Measurements from ENCODE around the gene MICAL2. TPM values are rescaled to one million over a fixed set of nuclear protein-coding genes. Genes with fewer than 3 reads are reported as not detected.

The MICAL2 gene
- total and polyA plus RNA-seq, 2 of the 13 experiments (the other 11 are each of a cell fraction or from before 2014, with no cell fraction given), result 0.78 to 1.1 TPM

DNA sequence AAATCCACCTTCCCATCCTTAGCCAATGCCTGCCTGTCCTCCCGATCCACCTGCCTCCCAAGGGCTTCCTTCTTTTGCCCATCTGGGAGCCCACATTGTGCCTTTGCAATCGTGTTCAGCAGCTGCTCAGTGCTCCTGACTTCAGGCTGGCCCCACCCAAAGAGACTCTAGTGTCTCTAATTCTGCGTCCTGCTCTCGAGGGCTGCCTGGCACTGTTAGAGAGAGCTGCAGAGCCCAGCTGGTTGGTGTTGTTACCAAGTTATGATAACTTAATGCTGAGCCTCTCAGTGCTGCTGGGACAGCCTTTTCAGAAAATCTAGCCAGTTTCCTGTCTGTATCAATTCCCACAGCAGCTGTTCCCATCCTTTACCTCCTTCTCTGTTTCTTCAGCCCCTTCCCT is 69.1 kb downstream of the MICAL2 start:
- no TSS peak for BruUV-seq (replicated peaks)
- no peaks in the 10 kb centered on the region for H3K27me3 ChIP-seq (ENCODE audit: control insufficient read depth in 1 of 2, insufficient read depth in 2 of 2, low read length in 2 of 2)
- no peak overlapping the region for H2AFZ ChIP-seq (ENCODE audit: low read length)
- FAIRE-seq (no peak), ATAC-seq (no peak), DNase-seq (ENCODE audit: low spot score) (no peak)
- H3K79me2 ChIP-seq (ENCODE audit: insufficient read depth, low read length), result no peaks in the 10 kb centered on the region
- intact Hi-C loops (cut with micrococcal nuclease; ENCODE audit: unreplicated experiment) (no loop called here), in situ Hi-C loops (cut with HindIII; ENCODE audit: extremely low pct_ligation_motif_present, low pct_unique_long_range_greater_than_20kb) (no loop called here)
- WGBS (ENCODE audit: low lambda C conversion rate), result 40% methylated on average over 4 of the region's 4 CpGs
- no peak for TF ChIP-seq FOXA3 (CRISPR knock-in tag; IDR thresholded peaks at IDR 0.05)
- TF ChIP-seq CCAR2 (optimal IDR thresholded peaks at IDR 0.05; ENCODE audit: low read depth, low read length), result no peak
- TF ChIP-seq PAX8 (CRISPR knock-in tag; IDR thresholded peaks at IDR 0.05; ENCODE audit: borderline replicate concordance), result no peak
- no peak for TF ChIP-seq THAP11 (CRISPR knock-in tag; IDR thresholded peaks at IDR 0.05)
- TF ChIP-seq MBD4 (IDR thresholded peaks at IDR 0.05; ENCODE audit: borderline replicate concordance, low read length), result no peak
- POLR2A ChIA-PET, result no interaction called here
- no peak overlapping the region for H3K4me3 ChIP-seq (replicated peaks in 1 of 3; ENCODE audit: insufficient read depth in 1 of 3, low read depth in 2 of 3, low read length in 3 of 3)
- 0 out of 2 replicates have a peak, but pooled peaks cover 7% of the 10 kb centered on the region for H3K4me1 ChIP-seq (ENCODE audit: insufficient read depth, low read length)
- no peak overlapping the region for H3K27ac ChIP-seq (ENCODE audit: extremely low read length, insufficient read depth, low read length)
- H3K4me2 ChIP-seq (ENCODE audit: low read depth, low read length), result no peak overlapping the region
- H4K20me1 ChIP-seq (ENCODE audit: insufficient read depth, low read length), result no peaks in the 10 kb centered on the region
- no peaks in the 10 kb centered on the region for H3K36me3 ChIP-seq (replicated peaks in 1 of 2; ENCODE audit: control insufficient read depth in 1 of 2, insufficient read depth in 2 of 2, low read length in 2 of 2)
- no peak overlapping the region for H3K9ac ChIP-seq (ENCODE audit: insufficient read depth, low read depth, low read length)
- CTCF ChIA-PET (ENCODE audit: low intra/inter-chr PET ratio, low total read pairs), result no interaction called here
- no peaks in the 10 kb centered on the region for H3K9me3 ChIP-seq (ENCODE audit: low read length)

DNA sequence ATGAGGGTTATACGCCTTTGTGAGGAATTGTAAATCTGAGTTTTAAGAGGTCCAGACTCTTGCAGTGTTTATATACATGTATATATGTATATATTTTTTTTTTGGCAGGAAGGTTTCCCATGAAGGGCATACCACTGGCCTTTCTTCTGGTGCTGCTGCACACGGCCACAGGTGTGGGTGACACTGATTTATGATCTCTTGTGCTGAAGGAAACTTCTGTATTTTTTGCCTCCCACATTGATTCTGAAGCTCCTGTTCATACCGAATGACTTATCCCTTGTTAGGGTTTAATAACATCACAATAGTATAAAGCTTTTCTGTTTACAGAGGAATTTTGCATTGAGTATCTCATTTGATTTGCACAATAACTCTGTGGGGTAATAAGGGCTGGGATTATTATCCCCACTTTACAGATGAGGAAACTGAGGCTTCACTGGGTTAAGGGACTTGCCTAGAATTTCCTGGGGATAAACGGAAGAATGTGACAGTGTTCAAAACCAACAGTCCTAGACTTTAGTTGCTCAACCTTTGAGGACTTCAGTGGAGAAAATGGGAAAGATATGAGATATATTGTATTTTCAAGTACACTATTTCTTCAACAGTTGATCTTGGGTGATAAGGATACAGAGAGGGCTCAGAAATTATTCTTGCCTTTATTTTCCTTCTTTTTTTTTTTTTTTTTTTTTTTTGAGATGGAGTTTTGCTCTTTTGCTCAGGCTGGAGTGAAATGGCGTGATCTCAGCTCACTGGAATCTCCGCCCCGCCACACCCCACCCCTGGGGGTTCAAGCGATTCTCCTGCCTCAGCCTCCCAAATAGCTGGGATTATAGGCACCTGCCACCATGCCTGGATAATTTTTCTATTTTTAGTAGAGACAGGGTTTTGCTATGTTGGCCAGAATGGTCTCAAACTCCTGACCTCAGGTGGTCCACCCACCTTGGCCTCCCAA is 70.1 kb downstream of the MICAL2 start:
- TF ChIP-seq ZNF549 (CRISPR knock-in tag; IDR thresholded peaks at IDR 0.05) (no peak), ZNF629 (CRISPR knock-in tag; conservative IDR thresholded peaks at IDR 0.05) (0 out of 2 replicates have a peak, but pooled peaks have one; percentile 12)
- Histone ChIP-seq H2AFZ (ENCODE audit: low read length) (no peak overlapping the region), H3K27me3 (ENCODE audit: control insufficient read depth in 1 of 2, insufficient read depth in 2 of 2, low read length in 2 of 2) (no peaks in the 10 kb centered on the region), H3K4me3 (replicated peaks in 1 of 3; ENCODE audit: insufficient read depth in 1 of 3, low read depth in 2 of 3, low read length in 3 of 3) (no peak overlapping the region), H3K36me3 (replicated peaks in 1 of 2; ENCODE audit: control insufficient read depth in 1 of 2, insufficient read depth in 2 of 2, low read length in 2 of 2) (no peaks in the 10 kb centered on the region), H3K79me2 (ENCODE audit: insufficient read depth, low read length) (no peaks in the 10 kb centered on the region), H3K27ac (ENCODE audit: extremely low read length, insufficient read depth, low read length) (no peak overlapping the region), H4K20me1 (ENCODE audit: insufficient read depth, low read length) (no peaks in the 10 kb centered on the region), H3K9ac (ENCODE audit: insufficient read depth, low read depth, low read length) (no peak overlapping the region), H3K4me2 (ENCODE audit: low read depth, low read length) (no peak overlapping the region), H3K4me1 (ENCODE audit: insufficient read depth, low read length) (0 out of 2 replicates have a peak, but pooled peaks cover 7% of the 10 kb centered on the region), H3K9me3 (ENCODE audit: low read length) (no peaks in the 10 kb centered on the region)
- ATAC-seq, result no peak
- POLR2A ChIA-PET, result no interaction called here
- in situ Hi-C loops (cut with HindIII; ENCODE audit: extremely low pct_ligation_motif_present, low pct_unique_long_range_greater_than_20kb), result no loop called here
- no peak for FAIRE-seq
- BruUV-seq (replicated peaks), result no TSS peak
- no peak for DNase-seq (ENCODE audit: low spot score)
- WGBS (ENCODE audit: low lambda C conversion rate), result 66% methylated on average over 8 of the region's 8 CpGs
- intact Hi-C loops (cut with micrococcal nuclease; ENCODE audit: unreplicated experiment), result no loop called here
- CTCF ChIA-PET (ENCODE audit: low intra/inter-chr PET ratio, low total read pairs), result no interaction called here
